Activated CD4-positive, alpha-beta T cell treated with anti-CD3 and anti-CD28 coated beads, Interleukin-2, amount 10 ng/mL, durations not matched to agents 7 days and 5 days (primary cell): ENCODE data around the gene PLA2G5. TPM values are rescaled to one million over a fixed set of nuclear protein-coding genes. Genes with fewer than 3 reads are reported as not detected.

Source experiments
- CTCF ChIA-PET: fragments of 350-600 bp; sonication (Branson Sonifier 250); formaldehyde crosslinking; loops from one replicate; lab custom pipeline; 2021; ENCODE audit warnings: antibody characterized with exemption; lab: Charles Lee
- POLR2A ChIA-PET: fragments of 350-600 bp; sonication (Branson Sonifier 250); formaldehyde crosslinking; loops from one replicate; lab custom pipeline; 2021; ENCODE audit warnings: antibody characterized with exemption; lab: Charles Lee
- DNase-seq: peaks from one replicate; pipeline ENCODE4 v3.0.0-alpha.2; 2020
- H3K27ac Mint-ChIP-seq: one replicate; pipeline ENCODE4 v1.8.0; 2021; ENCODE audit warnings: mild to moderate bottlenecking, moderate library complexity, mixed read lengths
- H3K27me3 Mint-ChIP-seq: one replicate; pipeline ENCODE4 v1.8.0; 2021; ENCODE audit warnings: mixed read lengths
- H3K36me3 Mint-ChIP-seq: one replicate; pipeline ENCODE4 v1.8.0; 2021; ENCODE audit warnings: low read depth, mixed read lengths
- H3K4me1 Mint-ChIP-seq: one replicate; pipeline ENCODE4 v1.8.0; 2021; ENCODE audit warnings: mixed read lengths
- H3K4me3 Mint-ChIP-seq: one replicate; pipeline ENCODE4 v1.8.0; 2021; ENCODE audit warnings: mild to moderate bottlenecking, moderate library complexity, mixed read lengths
- H3K9me3 Mint-ChIP-seq: one replicate; pipeline ENCODE4 v1.8.0; 2021; ENCODE audit warnings: mixed read lengths
- total RNA-seq, 2 experiments: library from RNA; stranded (reverse); gene quantifications; one replicate each; pipeline ENCODE4 v1.2.3, GENCODE V29; 2021

PLA2G5 gene
- total RNA-seq, 2 experiments from 2014 or later: not detected

GRCh38 chr1:20137055-20137454, 67.1 kb downstream of the PLA2G5 start:
- no peaks in the 10 kb centered on the region for H3K36me3 Mint-ChIP-seq

DNA sequence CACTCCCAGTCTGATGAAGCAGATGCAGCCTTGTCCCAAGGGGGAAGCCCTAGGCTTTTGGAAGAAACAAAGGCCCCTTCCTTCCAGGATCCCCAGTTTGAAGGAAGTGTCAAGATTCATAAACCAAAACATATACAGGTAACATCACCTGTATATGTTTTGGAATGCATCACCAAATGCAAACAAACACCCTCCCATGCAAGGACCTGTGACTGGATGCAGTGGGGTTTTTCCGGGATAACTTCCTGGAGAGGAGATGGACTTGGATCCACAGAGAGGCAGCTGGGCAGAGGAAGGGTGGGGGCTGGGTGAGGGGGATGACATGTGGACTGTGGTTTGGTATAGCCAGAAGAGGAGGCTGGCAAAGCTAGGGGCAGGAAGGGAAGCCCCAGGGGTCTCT, 67.6 kb downstream of the PLA2G5 start:
- no peak for DNase-seq
- POLR2A ChIA-PET: no interaction called here
- H3K4me3 Mint-ChIP-seq: no peak overlapping the region
- no peaks in the 10 kb centered on the region for H3K9me3 Mint-ChIP-seq
- H3K27ac Mint-ChIP-seq: no peak overlapping the region
- H3K4me1 Mint-ChIP-seq: no peaks in the 10 kb centered on the region
- CTCF ChIA-PET: no interaction called here
- H3K27me3 Mint-ChIP-seq: peaks cover 14% of the 10 kb centered on the region
- no peaks in the 10 kb centered on the region for H3K36me3 Mint-ChIP-seq

More at GRCh38 chr1:20137055-20137454, 67.1 kb downstream of the PLA2G5 start:
- ChIA-PET POLR2A (no interaction called here), CTCF (no interaction called here)
- H3K4me1 Mint-ChIP-seq: no peaks in the 10 kb centered on the region
- no peaks in the 10 kb centered on the region for H3K9me3 Mint-ChIP-seq
- no peak overlapping the region for H3K27ac Mint-ChIP-seq
- peaks cover 17% of the 10 kb centered on the region for H3K27me3 Mint-ChIP-seq
- DNase-seq: no peak
- no peak overlapping the region for H3K4me3 Mint-ChIP-seq

- Mint-ChIP-seq H3K27me3 (peaks cover 11% of the 10 kb centered on the region), H3K36me3 (no peaks in the 10 kb centered on the region), H3K4me3 (no peak overlapping the region), H3K27ac (no peak overlapping the region), H3K9me3 (no peaks in the 10 kb centered on the region), H3K4me1 (no peaks in the 10 kb centered on the region)
- CTCF ChIA-PET: interaction anchor here (0.6 kb wide), 1 partner anchor 14 kb away, joined by 4 read pairs; no protein-coding TSS in a partner anchor
- DNase-seq: no peak
- POLR2A ChIA-PET: no interaction called here
Observed at GRCh38 chr1:20138346-20138745, 68.4 kb downstream of the PLA2G5 start.

DNA sequence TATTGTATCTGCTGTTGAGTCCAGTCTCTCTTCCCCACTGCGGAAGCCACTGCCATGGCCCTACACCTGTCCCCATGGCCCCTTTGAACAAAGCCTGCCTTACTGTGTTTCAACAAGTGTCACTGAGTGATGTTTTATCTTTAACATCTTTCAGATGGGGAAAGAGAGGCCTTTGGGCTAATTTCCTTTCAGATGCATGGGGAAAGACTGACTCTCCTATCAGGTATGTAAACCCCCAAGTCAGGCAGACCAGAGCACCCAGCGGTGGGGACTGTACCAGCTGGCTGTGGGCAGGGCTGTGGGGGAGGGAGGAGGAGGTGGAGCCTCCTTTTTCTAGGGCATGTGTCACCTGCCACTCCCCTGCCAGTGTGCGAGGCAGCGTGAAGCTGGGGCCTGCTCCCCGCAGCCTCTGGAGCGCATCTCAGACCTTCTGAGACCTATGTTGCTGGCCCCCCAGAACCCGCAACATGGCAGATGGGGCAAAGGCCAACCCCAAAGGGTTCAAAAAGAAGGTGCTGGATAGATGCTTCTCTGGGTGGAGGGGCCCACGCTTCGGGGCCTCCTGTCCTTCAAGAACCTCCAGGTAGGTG, 69.1 kb downstream of the PLA2G5 start, which contains the start of gene PLA2G2F:
Gene PLA2G2F, plus strand, starts transcription at position 363 of the 590 bp plus-strand sequence. Its CDS starts 105 bp downstream, at position 468.
- no peaks in the 10 kb centered on the region for H3K36me3 Mint-ChIP-seq
- no peak for DNase-seq
- ChIA-PET POLR2A (no interaction called here), CTCF (no interaction called here)
- H3K4me1 Mint-ChIP-seq: no peaks in the 10 kb centered on the region
- H3K9me3 Mint-ChIP-seq: no peaks in the 10 kb centered on the region
- H3K27ac Mint-ChIP-seq: no peak within 1 kb of the TSS
- no peak within 1 kb of the TSS for H3K4me3 Mint-ChIP-seq
- H3K27me3 Mint-ChIP-seq: peaks cover 7% of the 10 kb centered on the region

GRCh38 chr1:20139776-20140612, 70.0 kb downstream of the PLA2G5 start:
- no peaks in the 10 kb centered on the region for H3K4me1 Mint-ChIP-seq
- CTCF ChIA-PET: no interaction called here
- peaks cover 5% of the 10 kb centered on the region for H3K27me3 Mint-ChIP-seq
- POLR2A ChIA-PET: no interaction called here
- no peaks in the 10 kb centered on the region for H3K9me3 Mint-ChIP-seq
- no peak overlapping the region for H3K4me3 Mint-ChIP-seq
- H3K27ac Mint-ChIP-seq: no peak overlapping the region
- no peaks in the 10 kb centered on the region for H3K36me3 Mint-ChIP-seq
- no peak for DNase-seq

GRCh38 chr1:20141001-20141400, 71.0 kb downstream of the PLA2G5 start:
- CTCF ChIA-PET: no interaction called here
- Mint-ChIP-seq H3K36me3 (no peaks in the 10 kb centered on the region), H3K27ac (no peak overlapping the region), H3K4me1 (no peaks in the 10 kb centered on the region), H3K9me3 (no peaks in the 10 kb centered on the region), H3K4me3 (no peak overlapping the region), H3K27me3 (peaks cover 3% of the 10 kb centered on the region)
- DNase-seq: no peak
- POLR2A ChIA-PET: no interaction called here

DNA sequence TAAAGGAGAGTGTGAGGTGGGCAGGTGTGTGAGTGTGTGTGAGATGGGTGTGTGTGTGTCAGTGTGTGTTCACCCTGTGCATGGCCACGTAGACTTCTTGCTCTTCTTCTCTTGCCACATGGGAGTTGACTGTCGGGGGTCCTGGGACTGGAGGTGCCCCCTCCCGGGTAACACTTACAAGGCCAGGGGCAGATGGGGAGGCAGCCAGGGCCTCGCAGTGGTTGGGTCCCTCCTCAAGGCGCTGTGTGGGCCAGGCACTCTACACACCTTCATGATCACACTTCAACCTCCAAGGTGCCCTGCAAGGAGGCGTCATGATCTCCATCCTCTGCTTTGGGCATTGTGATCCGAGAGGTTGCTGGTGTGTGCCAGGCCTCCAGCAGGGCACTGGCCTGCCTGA, 71.5 kb downstream of the PLA2G5 start:
- DNase-seq: no peak
- no peaks in the 10 kb centered on the region for H3K9me3 Mint-ChIP-seq
- ChIA-PET CTCF (no interaction called here), POLR2A (no interaction called here)
- H3K36me3 Mint-ChIP-seq: no peaks in the 10 kb centered on the region
- no peak overlapping the region for H3K4me3 Mint-ChIP-seq
- no peaks in the 10 kb centered on the region for H3K27me3 Mint-ChIP-seq
- no peaks in the 10 kb centered on the region for H3K4me1 Mint-ChIP-seq
- H3K27ac Mint-ChIP-seq: no peak overlapping the region

Other genes with a start within 250 kb of the PLA2G5 start
- gene OTUD3, start 187.8 kb upstream of the PLA2G5 start, total RNA-seq: 10 to 100 TPM; 10.2 to 11.2 TPM
- gene PLA2G2E, start 146.6 kb upstream of the PLA2G5 start, total RNA-seq: not detected
- gene PLA2G2A, start 90.6 kb upstream of the PLA2G5 start, total RNA-seq: not detected
- gene PLA2G2D, start 49.3 kb downstream of the PLA2G5 start, total RNA-seq: not detected
- gene PLA2G2F, start 69.1 kb downstream of the PLA2G5 start, total RNA-seq: not detected
- under 1 TPM; 0.21 to 0.22 TPM for gene UBXN10, start 115.9 kb downstream of the PLA2G5 start, total RNA-seq
- gene PLA2G2C, start 116.3 kb downstream of the PLA2G5 start, total RNA-seq: not detected
- gene VWA5B1, start 220.7 kb downstream of the PLA2G5 start, total RNA-seq: under 1 TPM in 1 of 2 experiments, not detected in 1; 0.15 TPM